WTC11 (cell line): ENCODE measurements around the gene RPH3AL. TPM values are rescaled to one million over a fixed set of nuclear protein-coding genes. Genes with fewer than 3 reads are reported as not detected.

Experiments used
- ATAC-seq: fragments of 200-7000 bp; cut with Tn5 transposase; 2 replicates; pipeline ENCODE4 v1.10.0; 2021; ENCODE audit warnings: mild to moderate bottlenecking, moderate library complexity
- CTCF ChIA-PET: fragments of 300-600 bp; sonication (Branson Sonifier 250); formaldehyde crosslinking; loops from one replicate; lab custom pipeline; 2021; ENCODE audit warnings: antibody characterized with exemption; lab: Charles Lee
- POLR2A ChIA-PET: fragments of 350-600 bp; sonication (Branson Sonifier 250); formaldehyde crosslinking; loops from one replicate; lab custom pipeline; 2021; ENCODE audit warnings: antibody characterized with exemption; lab: Charles Lee
- DNase-seq: peaks from one replicate; pipeline ENCODE4 v3.0.0; 2021; ENCODE audit warnings: low spot score
- H3K27ac Mint-ChIP-seq: 2 replicates; pipeline ENCODE4 v1.8.0; 2021; ENCODE audit warnings: mixed read lengths
- H3K27me3 Mint-ChIP-seq: 2 replicates; pipeline ENCODE4 v1.8.0; 2021; ENCODE audit warnings: low read depth, mild to moderate bottlenecking, moderate library complexity, mixed read lengths
- H3K36me3 Mint-ChIP-seq: 2 replicates; pipeline ENCODE4 v1.8.0; 2021; ENCODE audit warnings: mixed read lengths
- H3K4me1 Mint-ChIP-seq: 2 replicates; pipeline ENCODE4 v1.8.0; 2022; ENCODE audit warnings: mixed read lengths
- H3K4me3 Mint-ChIP-seq: 2 replicates; pipeline ENCODE4 v1.8.0; 2021; ENCODE audit warnings: mild to moderate bottlenecking, moderate library complexity, mixed read lengths
- H3K9me3 Mint-ChIP-seq: 2 replicates; pipeline ENCODE4 v1.8.0; 2021; ENCODE audit warnings: mixed read lengths
- CREM ChIP-seq: sonication (generic); formaldehyde crosslinking; IDR thresholded peaks from 2 replicates; pipeline ENCODE4 v1.8.1; 2022; ENCODE audit warnings: mild to moderate bottlenecking, missing genetic modification reagents, moderate library complexity
- ESRRA ChIP-seq: sonication (generic); formaldehyde crosslinking; IDR thresholded peaks from 2 replicates; pipeline ENCODE4 v1.8.1; 2022; ENCODE audit warnings: mild to moderate bottlenecking, missing genetic modification reagents, borderline replicate concordance
- GABPB1 ChIP-seq: sonication (generic); formaldehyde crosslinking; IDR thresholded peaks from 2 replicates; pipeline ENCODE4 v1.8.1; 2023; ENCODE audit warnings: mild to moderate bottlenecking, missing genetic modification reagents
- MXD4 ChIP-seq: fragments of 250-450 bp; sonication (Bioruptor Pico); IDR thresholded peaks from 2 replicates; pipeline ENCODE4 v1.8.0; 2021; ENCODE audit warnings: mild to moderate bottlenecking, moderate library complexity, borderline replicate concordance
- NFATC4 ChIP-seq: fragments of 250-450 bp; sonication (Bioruptor Pico); IDR thresholded peaks from 2 replicates; pipeline ENCODE4 v1.9.0; 2021; ENCODE audit warnings: mild to moderate bottlenecking
- NR2C2 ChIP-seq: sonication (generic); formaldehyde crosslinking; IDR thresholded peaks from 2 replicates; pipeline ENCODE4 v1.8.0; 2022; ENCODE audit warnings: mild to moderate bottlenecking, missing genetic modification reagents
- SMAD3 ChIP-seq: sonication (generic); formaldehyde crosslinking; IDR thresholded peaks from 2 replicates; pipeline ENCODE4 v1.8.0; 2022; ENCODE audit warnings: missing genetic modification reagents, mild to moderate bottlenecking, borderline replicate concordance
- SP1 ChIP-seq: sonication (generic); formaldehyde crosslinking; conservative IDR thresholded peaks from 2 replicates; pipeline ENCODE4 v1.8.1; 2022; ENCODE audit warnings: missing genetic modification reagents
- TCF7 ChIP-seq: sonication (generic); formaldehyde crosslinking; IDR thresholded peaks from 2 replicates; pipeline ENCODE4 v1.8.0; 2022; ENCODE audit warnings: mild to moderate bottlenecking, low read depth, missing genetic modification reagents, moderate library complexity
- TEAD4 ChIP-seq: sonication (generic); formaldehyde crosslinking; IDR thresholded peaks from 2 replicates; pipeline ENCODE4 v1.8.0; 2022; ENCODE audit warnings: mild to moderate bottlenecking, missing genetic modification reagents
- ZNF219 ChIP-seq: sonication (generic); formaldehyde crosslinking; IDR thresholded peaks from 2 replicates; pipeline ENCODE4 v1.8.0; 2023; ENCODE audit warnings: missing genetic modification reagents, mild to moderate bottlenecking, borderline replicate concordance
- ZNF396 ChIP-seq: fragments of 250-450 bp; sonication (Bioruptor Pico); IDR thresholded peaks from 2 replicates; pipeline ENCODE4 v1.8.0; 2021; ENCODE audit warnings: mild to moderate bottlenecking, moderate library complexity, borderline replicate concordance
- total RNA-seq: library from RNA; stranded (reverse); gene quantifications from 3 replicates; pipeline ENCODE4 v1.2.3, GENCODE V29; 2021
- TF ChIP-seq, protein P1 (sequence below): sonication (generic); formaldehyde crosslinking; IDR thresholded peaks from 2 replicates; pipeline ENCODE4 v1.8.1; 2023; ENCODE audit warnings: mild to moderate bottlenecking, missing genetic modification reagents, borderline replicate concordance
- TF ChIP-seq, protein P2 (sequence below): fragments of 250-450 bp; sonication (Bioruptor Pico); IDR thresholded peaks from 2 replicates; pipeline ENCODE4 v1.9.0; 2021; ENCODE audit warnings: mild to moderate bottlenecking
- TF ChIP-seq, protein P3 (sequence below): sonication (generic); formaldehyde crosslinking; IDR thresholded peaks from 2 replicates; pipeline ENCODE4 v1.8.0; 2023; ENCODE audit warnings: missing genetic modification reagents
- TF ChIP-seq, protein P4 (sequence below): sonication (generic); formaldehyde crosslinking; IDR thresholded peaks from 2 replicates; pipeline ENCODE4 v1.8.0; 2022; ENCODE audit warnings: mild to moderate bottlenecking, missing genetic modification reagents
- TF ChIP-seq, protein P5 (sequence below): sonication (generic); formaldehyde crosslinking; IDR thresholded peaks from 2 replicates; pipeline ENCODE4 v1.8.1; 2022; ENCODE audit warnings: mild to moderate bottlenecking, missing genetic modification reagents, moderate library complexity, borderline replicate concordance
- TF ChIP-seq, protein P6 (sequence below): sonication (generic); formaldehyde crosslinking; IDR thresholded peaks from 2 replicates; pipeline ENCODE4 v1.8.1; 2023; ENCODE audit warnings: mild to moderate bottlenecking, missing genetic modification reagents, moderate library complexity
- TF ChIP-seq, protein P7 (sequence below): fragments of 250-450 bp; sonication (Bioruptor Pico); conservative IDR thresholded peaks from 2 replicates; pipeline ENCODE4 v1.9.0; 2021; ENCODE audit warnings: mild to moderate bottlenecking

Gene RPH3AL
- total RNA-seq, 1 experiment from 2014 or later, result 2.0 TPM

DNA sequence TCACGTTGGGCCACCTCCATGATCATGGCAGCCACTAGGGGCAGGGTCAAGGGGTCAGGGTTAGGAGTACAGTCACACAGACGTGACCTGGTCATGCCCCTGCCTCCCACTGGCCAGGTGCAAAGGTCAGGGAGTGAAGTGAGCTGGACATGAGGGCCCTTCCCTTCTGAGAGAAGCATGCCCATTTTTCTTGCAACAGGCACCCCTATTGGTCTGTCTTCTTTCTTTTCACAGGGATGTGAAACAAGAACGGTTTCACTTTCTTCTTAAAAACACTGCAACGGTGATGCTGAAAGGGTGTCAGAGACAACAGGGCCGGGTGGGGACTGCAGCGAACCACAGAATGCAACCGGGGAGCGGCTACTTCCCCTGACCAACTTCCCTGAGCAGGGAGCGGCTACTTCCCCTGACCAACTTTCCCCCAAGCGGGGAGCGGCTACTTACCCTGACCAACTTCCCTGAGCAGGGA lies 119.1 kb downstream of the RPH3AL start (continued):
- TF ChIP-seq, protein P1, sequence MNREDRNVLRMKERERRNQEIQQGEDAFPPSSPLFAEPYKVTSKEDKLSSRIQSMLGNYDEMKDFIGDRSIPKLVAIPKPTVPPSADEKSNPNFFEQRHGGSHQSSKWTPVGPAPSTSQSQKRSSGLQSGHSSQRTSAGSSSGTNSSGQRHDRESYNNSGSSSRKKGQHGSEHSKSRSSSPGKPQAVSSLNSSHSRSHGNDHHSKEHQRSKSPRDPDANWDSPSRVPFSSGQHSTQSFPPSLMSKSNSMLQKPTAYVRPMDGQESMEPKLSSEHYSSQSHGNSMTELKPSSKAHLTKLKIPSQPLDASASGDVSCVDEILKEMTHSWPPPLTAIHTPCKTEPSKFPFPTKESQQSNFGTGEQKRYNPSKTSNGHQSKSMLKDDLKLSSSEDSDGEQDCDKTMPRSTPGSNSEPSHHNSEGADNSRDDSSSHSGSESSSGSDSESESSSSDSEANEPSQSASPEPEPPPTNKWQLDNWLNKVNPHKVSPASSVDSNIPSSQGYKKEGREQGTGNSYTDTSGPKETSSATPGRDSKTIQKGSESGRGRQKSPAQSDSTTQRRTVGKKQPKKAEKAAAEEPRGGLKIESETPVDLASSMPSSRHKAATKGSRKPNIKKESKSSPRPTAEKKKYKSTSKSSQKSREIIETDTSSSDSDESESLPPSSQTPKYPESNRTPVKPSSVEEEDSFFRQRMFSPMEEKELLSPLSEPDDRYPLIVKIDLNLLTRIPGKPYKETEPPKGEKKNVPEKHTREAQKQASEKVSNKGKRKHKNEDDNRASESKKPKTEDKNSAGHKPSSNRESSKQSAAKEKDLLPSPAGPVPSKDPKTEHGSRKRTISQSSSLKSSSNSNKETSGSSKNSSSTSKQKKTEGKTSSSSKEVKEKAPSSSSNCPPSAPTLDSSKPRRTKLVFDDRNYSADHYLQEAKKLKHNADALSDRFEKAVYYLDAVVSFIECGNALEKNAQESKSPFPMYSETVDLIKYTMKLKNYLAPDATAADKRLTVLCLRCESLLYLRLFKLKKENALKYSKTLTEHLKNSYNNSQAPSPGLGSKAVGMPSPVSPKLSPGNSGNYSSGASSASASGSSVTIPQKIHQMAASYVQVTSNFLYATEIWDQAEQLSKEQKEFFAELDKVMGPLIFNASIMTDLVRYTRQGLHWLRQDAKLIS, result no peak
- TF ChIP-seq NR2C2 (CRISPR knock-in tag), result no peak

DNA sequence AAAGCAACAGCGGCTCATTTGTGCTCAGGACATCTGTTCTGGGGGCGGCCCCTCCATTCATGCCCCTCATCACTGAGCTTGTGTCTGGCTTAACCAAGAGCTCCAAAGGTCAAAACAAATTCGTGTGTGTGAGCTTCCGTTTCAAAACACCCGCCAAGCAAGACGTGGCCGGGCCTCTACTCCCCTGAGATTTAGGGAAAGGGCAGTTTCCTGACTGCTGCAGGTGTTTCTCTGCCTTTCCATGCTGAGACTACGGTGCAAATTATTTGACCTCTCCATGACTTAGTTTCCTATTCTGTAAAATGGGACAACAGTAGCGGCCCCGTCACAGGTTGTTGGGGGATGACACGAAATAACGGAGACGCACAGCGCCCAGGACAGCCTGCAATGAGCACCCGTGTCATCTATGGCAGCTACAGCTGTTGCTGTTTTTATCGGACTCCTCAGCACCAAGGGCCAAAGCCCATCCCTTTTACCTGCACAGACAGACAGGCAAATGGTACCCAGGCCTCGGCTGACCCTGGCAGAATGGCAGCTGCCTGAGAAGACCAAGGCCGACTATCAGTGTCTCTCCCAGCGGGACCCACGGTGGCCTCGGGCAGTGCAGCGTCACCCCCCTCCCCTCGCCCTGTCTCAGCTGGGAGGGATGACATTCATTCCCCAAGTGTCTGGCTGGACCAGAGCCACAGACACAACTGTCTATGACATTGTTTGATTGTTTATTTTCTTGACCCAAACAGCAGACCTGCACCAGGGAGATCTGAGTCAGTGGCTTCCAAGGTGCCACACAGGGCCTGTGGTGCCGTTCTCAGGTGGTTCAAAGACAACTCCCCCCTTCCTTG lies 120.4 kb downstream of the RPH3AL start:
- ATAC-seq, result no peak
- peak; percentile 6 for DNase-seq
- CTCF ChIA-PET, result interaction anchor here (1.2 kb wide), 1 partner anchor 77 kb away, joined by 5 read pairs; no protein-coding TSS in a partner anchor
- Mint-ChIP-seq H3K27me3 (no peaks in the 10 kb centered on the region), H3K9me3 (no peaks in the 10 kb centered on the region), H3K36me3 (no peaks in the 10 kb centered on the region)
- POLR2A ChIA-PET, result no interaction called here
- TF ChIP-seq ZNF219 (CRISPR knock-in tag) (no peak), GABPB1 (CRISPR knock-in tag) (no peak), CREM (no peak), NFATC4 (CRISPR knock-in tag) (no peak), TEAD4 (no peak), TCF7 (no peak), MXD4 (CRISPR knock-in tag) (no peak), ESRRA (CRISPR knock-in tag) (no peak), SP1 (CRISPR knock-in tag) (no peak), ZNF396 (no peak), SMAD3 (CRISPR knock-in tag) (no peak)
- TF ChIP-seq, protein P2, sequence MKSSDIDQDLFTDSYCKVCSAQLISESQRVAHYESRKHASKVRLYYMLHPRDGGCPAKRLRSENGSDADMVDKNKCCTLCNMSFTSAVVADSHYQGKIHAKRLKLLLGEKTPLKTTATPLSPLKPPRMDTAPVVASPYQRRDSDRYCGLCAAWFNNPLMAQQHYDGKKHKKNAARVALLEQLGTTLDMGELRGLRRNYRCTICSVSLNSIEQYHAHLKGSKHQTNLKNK (CRISPR knock-in tag), result no peak
- TF ChIP-seq, protein P3, sequence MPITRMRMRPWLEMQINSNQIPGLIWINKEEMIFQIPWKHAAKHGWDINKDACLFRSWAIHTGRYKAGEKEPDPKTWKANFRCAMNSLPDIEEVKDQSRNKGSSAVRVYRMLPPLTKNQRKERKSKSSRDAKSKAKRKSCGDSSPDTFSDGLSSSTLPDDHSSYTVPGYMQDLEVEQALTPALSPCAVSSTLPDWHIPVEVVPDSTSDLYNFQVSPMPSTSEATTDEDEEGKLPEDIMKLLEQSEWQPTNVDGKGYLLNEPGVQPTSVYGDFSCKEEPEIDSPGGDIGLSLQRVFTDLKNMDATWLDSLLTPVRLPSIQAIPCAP (CRISPR knock-in tag), result no peak
- TF ChIP-seq, protein P4, sequence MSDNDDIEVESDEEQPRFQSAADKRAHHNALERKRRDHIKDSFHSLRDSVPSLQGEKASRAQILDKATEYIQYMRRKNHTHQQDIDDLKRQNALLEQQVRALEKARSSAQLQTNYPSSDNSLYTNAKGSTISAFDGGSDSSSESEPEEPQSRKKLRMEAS (CRISPR knock-in tag), result no peak
- TF ChIP-seq, protein P5, sequence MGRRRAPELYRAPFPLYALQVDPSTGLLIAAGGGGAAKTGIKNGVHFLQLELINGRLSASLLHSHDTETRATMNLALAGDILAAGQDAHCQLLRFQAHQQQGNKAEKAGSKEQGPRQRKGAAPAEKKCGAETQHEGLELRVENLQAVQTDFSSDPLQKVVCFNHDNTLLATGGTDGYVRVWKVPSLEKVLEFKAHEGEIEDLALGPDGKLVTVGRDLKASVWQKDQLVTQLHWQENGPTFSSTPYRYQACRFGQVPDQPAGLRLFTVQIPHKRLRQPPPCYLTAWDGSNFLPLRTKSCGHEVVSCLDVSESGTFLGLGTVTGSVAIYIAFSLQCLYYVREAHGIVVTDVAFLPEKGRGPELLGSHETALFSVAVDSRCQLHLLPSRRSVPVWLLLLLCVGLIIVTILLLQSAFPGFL, result no peak
- TF ChIP-seq, protein P6, sequence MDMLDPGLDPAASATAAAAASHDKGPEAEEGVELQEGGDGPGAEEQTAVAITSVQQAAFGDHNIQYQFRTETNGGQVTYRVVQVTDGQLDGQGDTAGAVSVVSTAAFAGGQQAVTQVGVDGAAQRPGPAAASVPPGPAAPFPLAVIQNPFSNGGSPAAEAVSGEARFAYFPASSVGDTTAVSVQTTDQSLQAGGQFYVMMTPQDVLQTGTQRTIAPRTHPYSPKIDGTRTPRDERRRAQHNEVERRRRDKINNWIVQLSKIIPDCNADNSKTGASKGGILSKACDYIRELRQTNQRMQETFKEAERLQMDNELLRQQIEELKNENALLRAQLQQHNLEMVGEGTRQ (CRISPR knock-in tag), result no peak
- TF ChIP-seq, protein P7, sequence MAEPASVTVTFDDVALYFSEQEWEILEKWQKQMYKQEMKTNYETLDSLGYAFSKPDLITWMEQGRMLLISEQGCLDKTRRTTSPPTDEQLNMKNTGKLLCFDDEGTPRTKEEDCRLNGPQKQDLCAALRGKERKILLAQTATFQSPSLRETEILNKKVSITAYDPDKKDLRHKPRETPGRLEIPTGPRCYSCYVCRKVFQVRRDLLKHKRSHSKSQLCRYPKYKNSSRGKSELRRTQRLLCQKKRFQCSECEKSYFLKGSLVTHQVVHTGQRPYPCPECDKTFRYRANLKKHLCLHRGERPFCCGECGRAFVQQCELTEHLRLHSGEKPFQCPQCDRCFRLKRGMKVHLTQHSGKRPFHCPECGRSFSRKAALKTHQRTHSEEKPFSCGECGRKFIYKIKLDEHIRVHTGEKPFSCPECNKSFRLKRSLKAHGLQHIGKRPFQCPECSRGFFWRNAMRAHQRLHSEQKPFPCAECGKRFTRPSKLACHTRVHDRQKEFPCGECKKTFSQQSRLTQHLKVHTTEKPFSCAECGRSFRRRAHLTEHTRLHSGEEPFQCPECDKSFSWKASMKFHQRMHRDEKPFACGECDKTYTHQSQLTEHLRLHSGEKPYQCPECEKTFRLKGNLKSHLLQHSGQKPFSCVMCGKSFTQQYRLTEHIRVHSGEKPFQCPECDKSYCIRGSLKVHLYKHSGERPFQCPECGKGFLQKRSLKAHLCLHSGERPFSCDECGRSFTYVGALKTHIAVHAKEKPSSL, result no peak
- TF ChIP-seq, all 79 proteins: peak for 0
- Mint-ChIP-seq H3K27ac (no peak overlapping the region), H3K4me1 (peaks cover 21% of the 10 kb centered on the region), H3K4me3 (no peak overlapping the region)
